GM23338 (cell line): Measurements from ENCODE around the gene PKDCC. TPM values are rescaled to one million over a fixed set of nuclear protein-coding genes. Genes with fewer than 3 reads are reported as not detected.

Source experiments
- ATAC-seq: fragments of 200-7000 bp; cut with Tn5 transposase; 3 replicates; pipeline ENCODE4 v1.9.1; 2020
- DNase-seq: peaks from one replicate; pipeline ENCODE4 v3.0.0-alpha.2; 2015; ENCODE audit warnings: low spot score
- H2AFZ ChIP-seq: fragments of 200-600 bp; sonication (generic); 2 replicates; pipeline ENCODE4 v1.8.0; 2016; ENCODE audit warnings: antibody characterized with exemption, mild to moderate bottlenecking, moderate library complexity
- H3F3A ChIP-seq: fragments of 200-600 bp; sonication (generic); replicated peaks from 2 replicates; pipeline ENCODE4 v1.8.0; 2017; ENCODE audit warnings: antibody characterized with exemption, mixed run types, low read depth
- H3K27ac ChIP-seq: fragments of 200-600 bp; sonication (generic); 2 replicates; pipeline ENCODE4 v1.6.1; 2016; ENCODE audit warnings: low read depth
- H3K27me3 ChIP-seq: fragments of 200-600 bp; sonication (generic); 2 replicates; pipeline ENCODE4 v1.8.0; 2016; ENCODE audit warnings: mild to moderate bottlenecking, mixed run types, moderate library complexity; ENCODE audit not compliant: insufficient read depth
- H3K36me3 ChIP-seq: fragments of 200-600 bp; sonication (generic); 2 replicates; pipeline ENCODE4 v1.8.0; 2016; ENCODE audit warnings: mild to moderate bottlenecking; ENCODE audit not compliant: insufficient read depth
- H3K4me1 ChIP-seq: fragments of 200-600 bp; sonication (generic); 2 replicates; pipeline ENCODE4 v1.8.0; 2016; ENCODE audit warnings: mild to moderate bottlenecking, moderate library complexity; ENCODE audit not compliant: insufficient read depth
- H3K4me2 ChIP-seq: fragments of 200-600 bp; sonication (generic); 2 replicates; pipeline ENCODE4 v1.7.1; 2017; ENCODE audit warnings: mixed run types
- H3K4me3 ChIP-seq: fragments of 200-600 bp; sonication (generic); 2 replicates; pipeline ENCODE4 v1.6.1; 2016; ENCODE audit warnings: mixed run types
- H3K79me2 ChIP-seq: fragments of 200-600 bp; sonication (generic); replicated peaks from 2 replicates; pipeline ENCODE4 v1.8.0; 2017; ENCODE audit warnings: mild to moderate bottlenecking; ENCODE audit not compliant: insufficient read depth
- H3K9me2 ChIP-seq: fragments of 200-600 bp; sonication (generic); 2 replicates; pipeline ENCODE4 v1.8.0; 2017; ENCODE audit not compliant: insufficient read depth
- H4K20me1 ChIP-seq: fragments of 200-600 bp; sonication (generic); replicated peaks from 2 replicates; pipeline ENCODE4 v1.8.0; 2017; ENCODE audit warnings: mild to moderate bottlenecking; ENCODE audit not compliant: insufficient read depth
- H3K27ac Mint-ChIP-seq: 2 replicates; pipeline ENCODE4 v1.8.0; 2020; ENCODE audit warnings: inconsistent platforms, mild to moderate bottlenecking, moderate library complexity, mixed read lengths
- H3K27me3 Mint-ChIP-seq: 3 replicates; pipeline ENCODE4 v1.8.0; 2022; ENCODE audit warnings: low read depth, mild to moderate bottlenecking, moderate library complexity, mixed read lengths, inconsistent platforms; ENCODE audit not compliant: insufficient read depth, poor library complexity
- H3K36me3 Mint-ChIP-seq: 3 replicates; pipeline ENCODE4 v1.8.0; 2021; ENCODE audit warnings: low read depth, mild to moderate bottlenecking, inconsistent platforms, moderate library complexity, mixed read lengths
- H3K4me1 Mint-ChIP-seq: 3 replicates; pipeline ENCODE4 v1.8.0; 2020; ENCODE audit warnings: mild to moderate bottlenecking, inconsistent platforms, mixed read lengths
- H3K4me3 Mint-ChIP-seq: 3 replicates; pipeline ENCODE4 v1.8.0; 2021; ENCODE audit warnings: moderate library complexity, mild to moderate bottlenecking, inconsistent platforms, mixed read lengths
- H3K9me3 Mint-ChIP-seq: 3 replicates; pipeline ENCODE4 v1.8.0; 2020; ENCODE audit warnings: moderate library complexity, mild to moderate bottlenecking, inconsistent platforms, mixed read lengths
- CREB1 ChIP-seq: fragments of 250-450 bp; sonication (Bioruptor Pico); IDR thresholded peaks from 2 replicates; pipeline ENCODE4 v1.5.0; 2020; ENCODE audit warnings: low read depth, mild to moderate bottlenecking, moderate library complexity
- EZH2 ChIP-seq: fragments of 200-600 bp; sonication (generic); IDR thresholded peaks from one replicate; pipeline ENCODE4 v1.8.0; 2017; ENCODE audit warnings: antibody characterized with exemption, mild to moderate bottlenecking, low read depth; ENCODE audit not compliant: unreplicated experiment
- EZH2phosphoT487 ChIP-seq: fragments of 200-600 bp; sonication (generic); IDR thresholded peaks from one replicate; pipeline ENCODE4 v1.8.1; 2018; ENCODE audit warnings: antibody characterized with exemption; ENCODE audit not compliant: unreplicated experiment
- JUNB ChIP-seq: IDR thresholded peaks from one replicate; pipeline ENCODE4 v1.6.1; 2016; ENCODE audit warnings: antibody characterized with exemption; ENCODE audit not compliant: unreplicated experiment
- NANOG ChIP-seq: IDR thresholded peaks from 2 replicates; pipeline ENCODE4 v1.6.1; 2016; ENCODE audit warnings: antibody characterized with exemption, borderline replicate concordance
- POLR2AphosphoS5 ChIP-seq: IDR thresholded peaks from 2 replicates; pipeline ENCODE4 v1.6.1; 2016; ENCODE audit warnings: antibody characterized with exemption, low read depth
- STAT1 ChIP-seq: IDR thresholded peaks from one replicate; pipeline ENCODE4 v1.6.1; 2016; ENCODE audit warnings: antibody characterized with exemption; ENCODE audit not compliant: unreplicated experiment
- ZNF114 ChIP-seq: fragments of 250-450 bp; sonication (Bioruptor Pico); IDR thresholded peaks from 2 replicates; pipeline ENCODE4 v1.5.0; 2020; ENCODE audit warnings: mild to moderate bottlenecking, moderate library complexity
- ZNF331 ChIP-seq: fragments of 250-450 bp; sonication (Bioruptor Pico); IDR thresholded peaks from 2 replicates; pipeline ENCODE4 v1.5.0; 2020; ENCODE audit warnings: low read depth, mild to moderate bottlenecking, moderate library complexity
- polyA plus RNA-seq: library from polyadenylated mRNA; unstranded; fragments of >200 nt; fragmentation: Nextera tagmentation; extraction: Ambion mirVana; gene quantifications from 2 replicates; pipeline ENCODE4 v1.2.1, GENCODE V29; 2016
- total RNA-seq: library from RNA; depleted of rRNA; stranded (reverse); fragments of >200 nt; shearing (Covaris generic); gene quantifications from 2 replicates; pipeline ENCODE4 v1.2.3, GENCODE V29; 2014
- TF ChIP-seq, protein P1 (sequence below): fragments of 250-450 bp; sonication (Bioruptor Pico); IDR thresholded peaks from 2 replicates; pipeline ENCODE4 v1.5.0; 2020; ENCODE audit warnings: mild to moderate bottlenecking, moderate library complexity
- TF ChIP-seq, protein P2 (sequence below), 2 experiments: fragments of 200-600 bp in 1 of 2; sonication (generic) in 1 of 2; conservative IDR thresholded peaks; 2 replicates each; pipeline versions ENCODE4 v1.5.1 to v1.6.1; 2016 to 2017; ENCODE audit warnings: antibody characterized with exemption in 2 of 2, low read depth in 2 of 2, mild to moderate bottlenecking in 2 of 2, moderate library complexity in 1 of 2
- TF ChIP-seq, protein P3 (sequence below): IDR thresholded peaks from 2 replicates; pipeline ENCODE4 v1.6.1; 2016; ENCODE audit warnings: antibody characterized with exemption
- TF ChIP-seq, protein P4 (sequence below): IDR thresholded peaks from one replicate; pipeline ENCODE4 v1.6.1; 2018; ENCODE audit warnings: antibody characterized with exemption; ENCODE audit not compliant: unreplicated experiment

The PKDCC gene
- total and polyA plus RNA-seq, 2 experiments from 2014 or later: 7.0 to 44.8 TPM

DNA sequence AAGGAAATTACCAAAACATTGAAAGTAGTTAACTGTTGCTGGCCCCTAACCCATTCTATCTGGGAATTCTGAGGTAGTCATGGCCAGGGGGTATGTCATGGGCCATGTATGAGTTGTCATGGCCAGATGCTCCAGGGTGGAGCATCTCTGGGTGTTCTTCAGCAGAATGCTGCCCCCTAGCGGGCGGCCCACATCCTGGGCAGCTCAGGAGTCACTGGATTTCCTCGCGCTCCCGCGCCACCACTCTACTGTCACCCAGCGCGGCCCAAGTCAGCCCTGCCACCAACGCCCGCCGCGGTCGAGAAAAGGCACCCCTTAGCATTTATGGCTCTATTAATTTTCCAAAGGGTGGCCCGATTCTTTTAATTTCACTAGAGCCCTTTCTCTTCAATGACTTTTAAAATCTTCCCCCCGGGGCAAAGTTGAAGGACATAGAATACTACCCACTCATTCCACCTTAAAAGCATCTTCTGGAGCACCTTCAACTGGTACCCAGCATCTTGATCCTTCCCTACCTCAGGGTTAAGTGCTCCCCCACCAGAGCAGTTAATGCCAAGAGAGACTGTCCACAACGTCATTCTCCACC lies 41.6 kb downstream of the PKDCC start:
- TF ChIP-seq, protein P1, sequence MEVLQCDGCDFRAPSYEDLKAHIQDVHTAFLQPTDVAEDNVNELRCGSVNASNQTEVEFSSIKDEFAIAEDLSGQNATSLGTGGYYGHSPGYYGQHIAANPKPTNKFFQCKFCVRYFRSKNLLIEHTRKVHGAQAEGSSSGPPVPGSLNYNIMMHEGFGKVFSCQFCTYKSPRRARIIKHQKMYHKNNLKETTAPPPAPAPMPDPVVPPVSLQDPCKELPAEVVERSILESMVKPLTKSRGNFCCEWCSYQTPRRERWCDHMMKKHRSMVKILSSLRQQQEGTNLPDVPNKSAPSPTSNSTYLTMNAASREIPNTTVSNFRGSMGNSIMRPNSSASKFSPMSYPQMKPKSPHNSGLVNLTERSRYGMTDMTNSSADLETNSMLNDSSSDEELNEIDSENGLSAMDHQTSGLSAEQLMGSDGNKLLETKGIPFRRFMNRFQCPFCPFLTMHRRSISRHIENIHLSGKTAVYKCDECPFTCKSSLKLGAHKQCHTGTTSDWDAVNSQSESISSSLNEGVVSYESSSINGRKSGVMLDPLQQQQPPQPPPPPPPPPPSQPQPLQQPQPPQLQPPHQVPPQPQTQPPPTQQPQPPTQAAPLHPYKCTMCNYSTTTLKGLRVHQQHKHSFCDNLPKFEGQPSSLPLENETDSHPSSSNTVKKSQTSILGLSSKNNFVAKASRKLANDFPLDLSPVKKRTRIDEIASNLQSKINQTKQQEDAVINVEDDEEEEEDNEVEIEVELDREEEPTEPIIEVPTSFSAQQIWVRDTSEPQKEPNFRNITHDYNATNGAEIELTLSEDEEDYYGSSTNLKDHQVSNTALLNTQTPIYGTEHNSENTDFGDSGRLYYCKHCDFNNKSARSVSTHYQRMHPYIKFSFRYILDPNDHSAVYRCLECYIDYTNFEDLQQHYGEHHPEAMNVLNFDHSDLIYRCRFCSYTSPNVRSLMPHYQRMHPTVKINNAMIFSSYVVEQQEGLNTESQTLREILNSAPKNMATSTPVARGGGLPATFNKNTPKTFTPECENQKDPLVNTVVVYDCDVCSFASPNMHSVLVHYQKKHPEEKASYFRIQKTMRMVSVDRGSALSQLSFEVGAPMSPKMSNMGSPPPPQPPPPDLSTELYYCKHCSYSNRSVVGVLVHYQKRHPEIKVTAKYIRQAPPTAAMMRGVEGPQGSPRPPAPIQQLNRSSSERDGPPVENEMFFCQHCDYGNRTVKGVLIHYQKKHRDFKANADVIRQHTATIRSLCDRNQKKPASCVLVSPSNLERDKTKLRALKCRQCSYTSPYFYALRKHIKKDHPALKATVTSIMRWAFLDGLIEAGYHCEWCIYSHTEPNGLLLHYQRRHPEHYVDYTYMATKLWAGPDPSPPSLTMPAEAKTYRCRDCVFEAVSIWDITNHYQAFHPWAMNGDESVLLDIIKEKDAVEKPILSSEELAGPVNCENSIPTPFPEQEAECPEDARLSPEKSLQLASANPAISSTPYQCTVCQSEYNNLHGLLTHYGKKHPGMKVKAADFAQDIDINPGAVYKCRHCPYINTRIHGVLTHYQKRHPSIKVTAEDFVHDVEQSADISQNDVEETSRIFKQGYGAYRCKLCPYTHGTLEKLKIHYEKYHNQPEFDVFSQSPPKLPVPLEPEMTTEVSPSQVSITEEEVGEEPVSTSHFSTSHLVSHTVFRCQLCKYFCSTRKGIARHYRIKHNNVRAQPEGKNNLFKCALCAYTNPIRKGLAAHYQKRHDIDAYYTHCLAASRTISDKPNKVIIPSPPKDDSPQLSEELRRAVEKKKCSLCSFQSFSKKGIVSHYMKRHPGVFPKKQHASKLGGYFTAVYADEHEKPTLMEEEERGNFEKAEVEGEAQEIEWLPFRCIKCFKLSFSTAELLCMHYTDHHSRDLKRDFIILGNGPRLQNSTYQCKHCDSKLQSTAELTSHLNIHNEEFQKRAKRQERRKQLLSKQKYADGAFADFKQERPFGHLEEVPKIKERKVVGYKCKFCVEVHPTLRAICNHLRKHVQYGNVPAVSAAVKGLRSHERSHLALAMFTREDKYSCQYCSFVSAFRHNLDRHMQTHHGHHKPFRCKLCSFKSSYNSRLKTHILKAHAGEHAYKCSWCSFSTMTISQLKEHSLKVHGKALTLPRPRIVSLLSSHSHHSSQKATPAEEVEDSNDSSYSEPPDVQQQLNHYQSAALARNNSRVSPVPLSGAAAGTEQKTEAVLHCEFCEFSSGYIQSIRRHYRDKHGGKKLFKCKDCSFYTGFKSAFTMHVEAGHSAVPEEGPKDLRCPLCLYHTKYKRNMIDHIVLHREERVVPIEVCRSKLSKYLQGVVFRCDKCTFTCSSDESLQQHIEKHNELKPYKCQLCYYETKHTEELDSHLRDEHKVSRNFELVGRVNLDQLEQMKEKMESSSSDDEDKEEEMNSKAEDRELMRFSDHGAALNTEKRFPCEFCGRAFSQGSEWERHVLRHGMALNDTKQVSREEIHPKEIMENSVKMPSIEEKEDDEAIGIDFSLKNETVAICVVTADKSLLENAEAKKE (CRISPR knock-in tag): peak; percentile 99
- no peak for TF ChIP-seq ZNF114
- TF ChIP-seq STAT1: no peak
- TF ChIP-seq EZH2phosphoT487: no peak
- TF ChIP-seq, protein P2, sequence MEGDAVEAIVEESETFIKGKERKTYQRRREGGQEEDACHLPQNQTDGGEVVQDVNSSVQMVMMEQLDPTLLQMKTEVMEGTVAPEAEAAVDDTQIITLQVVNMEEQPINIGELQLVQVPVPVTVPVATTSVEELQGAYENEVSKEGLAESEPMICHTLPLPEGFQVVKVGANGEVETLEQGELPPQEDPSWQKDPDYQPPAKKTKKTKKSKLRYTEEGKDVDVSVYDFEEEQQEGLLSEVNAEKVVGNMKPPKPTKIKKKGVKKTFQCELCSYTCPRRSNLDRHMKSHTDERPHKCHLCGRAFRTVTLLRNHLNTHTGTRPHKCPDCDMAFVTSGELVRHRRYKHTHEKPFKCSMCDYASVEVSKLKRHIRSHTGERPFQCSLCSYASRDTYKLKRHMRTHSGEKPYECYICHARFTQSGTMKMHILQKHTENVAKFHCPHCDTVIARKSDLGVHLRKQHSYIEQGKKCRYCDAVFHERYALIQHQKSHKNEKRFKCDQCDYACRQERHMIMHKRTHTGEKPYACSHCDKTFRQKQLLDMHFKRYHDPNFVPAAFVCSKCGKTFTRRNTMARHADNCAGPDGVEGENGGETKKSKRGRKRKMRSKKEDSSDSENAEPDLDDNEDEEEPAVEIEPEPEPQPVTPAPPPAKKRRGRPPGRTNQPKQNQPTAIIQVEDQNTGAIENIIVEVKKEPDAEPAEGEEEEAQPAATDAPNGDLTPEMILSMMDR (conservative IDR thresholded peaks at IDR 0.05; ENCODE audit: low read depth in 2 of 2): peak; percentile 81 to 95
- no peak for TF ChIP-seq CREB1 (CRISPR knock-in tag)
- TF ChIP-seq JUNB: no peak
- no peak for TF ChIP-seq EZH2
- TF ChIP-seq, protein P3, sequence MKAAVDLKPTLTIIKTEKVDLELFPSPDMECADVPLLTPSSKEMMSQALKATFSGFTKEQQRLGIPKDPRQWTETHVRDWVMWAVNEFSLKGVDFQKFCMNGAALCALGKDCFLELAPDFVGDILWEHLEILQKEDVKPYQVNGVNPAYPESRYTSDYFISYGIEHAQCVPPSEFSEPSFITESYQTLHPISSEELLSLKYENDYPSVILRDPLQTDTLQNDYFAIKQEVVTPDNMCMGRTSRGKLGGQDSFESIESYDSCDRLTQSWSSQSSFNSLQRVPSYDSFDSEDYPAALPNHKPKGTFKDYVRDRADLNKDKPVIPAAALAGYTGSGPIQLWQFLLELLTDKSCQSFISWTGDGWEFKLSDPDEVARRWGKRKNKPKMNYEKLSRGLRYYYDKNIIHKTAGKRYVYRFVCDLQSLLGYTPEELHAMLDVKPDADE: no peak
- TF ChIP-seq NANOG: no peak
- no peak for TF ChIP-seq ZNF331 (CRISPR knock-in tag)
- TF ChIP-seq, protein P4, sequence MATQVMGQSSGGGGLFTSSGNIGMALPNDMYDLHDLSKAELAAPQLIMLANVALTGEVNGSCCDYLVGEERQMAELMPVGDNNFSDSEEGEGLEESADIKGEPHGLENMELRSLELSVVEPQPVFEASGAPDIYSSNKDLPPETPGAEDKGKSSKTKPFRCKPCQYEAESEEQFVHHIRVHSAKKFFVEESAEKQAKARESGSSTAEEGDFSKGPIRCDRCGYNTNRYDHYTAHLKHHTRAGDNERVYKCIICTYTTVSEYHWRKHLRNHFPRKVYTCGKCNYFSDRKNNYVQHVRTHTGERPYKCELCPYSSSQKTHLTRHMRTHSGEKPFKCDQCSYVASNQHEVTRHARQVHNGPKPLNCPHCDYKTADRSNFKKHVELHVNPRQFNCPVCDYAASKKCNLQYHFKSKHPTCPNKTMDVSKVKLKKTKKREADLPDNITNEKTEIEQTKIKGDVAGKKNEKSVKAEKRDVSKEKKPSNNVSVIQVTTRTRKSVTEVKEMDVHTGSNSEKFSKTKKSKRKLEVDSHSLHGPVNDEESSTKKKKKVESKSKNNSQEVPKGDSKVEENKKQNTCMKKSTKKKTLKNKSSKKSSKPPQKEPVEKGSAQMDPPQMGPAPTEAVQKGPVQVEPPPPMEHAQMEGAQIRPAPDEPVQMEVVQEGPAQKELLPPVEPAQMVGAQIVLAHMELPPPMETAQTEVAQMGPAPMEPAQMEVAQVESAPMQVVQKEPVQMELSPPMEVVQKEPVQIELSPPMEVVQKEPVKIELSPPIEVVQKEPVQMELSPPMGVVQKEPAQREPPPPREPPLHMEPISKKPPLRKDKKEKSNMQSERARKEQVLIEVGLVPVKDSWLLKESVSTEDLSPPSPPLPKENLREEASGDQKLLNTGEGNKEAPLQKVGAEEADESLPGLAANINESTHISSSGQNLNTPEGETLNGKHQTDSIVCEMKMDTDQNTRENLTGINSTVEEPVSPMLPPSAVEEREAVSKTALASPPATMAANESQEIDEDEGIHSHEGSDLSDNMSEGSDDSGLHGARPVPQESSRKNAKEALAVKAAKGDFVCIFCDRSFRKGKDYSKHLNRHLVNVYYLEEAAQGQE: no peak
- no peak for TF ChIP-seq POLR2AphosphoS5
- DNase-seq: peak; percentile 91
- H4K20me1 ChIP-seq: no peaks in the 10 kb centered on the region
- H3K9me2 ChIP-seq: no peaks in the 10 kb centered on the region
- no peak overlapping the region for H3K27ac ChIP-seq
- H3K4me1 ChIP-seq: peaks cover 26% of the 10 kb centered on the region
- H3K27me3 ChIP-seq: peaks cover 6% of the 10 kb centered on the region
- no peaks in the 10 kb centered on the region for H3K9me3 Mint-ChIP-seq
- H3K4me1 Mint-ChIP-seq: peaks cover 19% of the 10 kb centered on the region
- H3K36me3 ChIP-seq: no peaks in the 10 kb centered on the region
- H2AFZ ChIP-seq: no peak overlapping the region
- H3K27me3 Mint-ChIP-seq: peaks cover 14% of the 10 kb centered on the region
- no peak overlapping the region for H3K27ac Mint-ChIP-seq
- H3K4me2 ChIP-seq: no peak overlapping the region
- H3K4me3 ChIP-seq: no peak overlapping the region
- no peaks in the 10 kb centered on the region for H3K79me2 ChIP-seq
- no peaks in the 10 kb centered on the region for H3K36me3 Mint-ChIP-seq
- peak; percentile 92 for ATAC-seq
- H3F3A ChIP-seq: no peaks in the 10 kb centered on the region
- no peak overlapping the region for H3K4me3 Mint-ChIP-seq
